B cell (primary cell): ENCODE results near the gene CBL. TPM values are rescaled to one million over a fixed set of nuclear protein-coding genes. Genes with fewer than 3 reads are reported as not detected.

ENCODE experiments used
- ATAC-seq: fragments of 200-7000 bp; cut with Tn5 transposase; one replicate; pipeline ENCODE4 v1.10.0; 2021; ENCODE audit warnings: low read depth, mild to moderate bottlenecking, moderate number of reproducible peaks, moderate library complexity
- CTCF ChIA-PET: fragments of 350-600 bp; sonication (Branson Sonifier 250); formaldehyde crosslinking; loops from one replicate; lab custom pipeline; 2021; ENCODE audit warnings: antibody characterized with exemption, inconsistent platforms; lab: Charles Lee
- POLR2A ChIA-PET: fragments of 350-600 bp; sonication (Branson Sonifier 250); formaldehyde crosslinking; loops from one replicate; lab custom pipeline; 2021; ENCODE audit warnings: antibody characterized with exemption; lab: Charles Lee
- DNase-seq: peaks from one replicate; pipeline ENCODE4 v3.0.0; 2013
- H2AFZ ChIP-seq: 2 replicates; pipeline ENCODE4 v1.6.1; 2012; ENCODE audit warnings: mild to moderate bottlenecking, low read depth, low read length; ENCODE audit not compliant: insufficient read depth, poor library complexity, severe bottlenecking
- H3K27ac ChIP-seq, 2 donors: 1 replicate in 1 of 2; 2 replicates in 1 of 2; pipeline ENCODE4 v1.5.1; 2012 to 2013; ENCODE audit warnings: low read length in 2 of 2, mild to moderate bottlenecking in 2 of 2, moderate library complexity in 1 of 2
- H3K27me3 ChIP-seq, 4 experiments: fragments of 200-600 bp in 1 of 4; sonication (generic) in 1 of 4; replicated peaks in 1 of 4; 1 replicate in 2 of 4; 2 replicates in 2 of 4; pipeline versions ENCODE4 v1.6.1 to v1.7.0; 2013 to 2016; ENCODE audit warnings: low read length in 3 of 4, mild to moderate bottlenecking in 2 of 4, mixed read lengths in 1 of 4, moderate library complexity in 1 of 4; ENCODE audit not compliant: insufficient read depth in 4 of 4, control insufficient read depth in 3 of 4; ENCODE audit errors: control extremely low read depth in 1 of 4
- H3K36me3 ChIP-seq, 2 experiments: replicated peaks in 1 of 2; 1 replicate in 1 of 2; 2 replicates in 1 of 2; pipeline versions ENCODE4 v1.6.1 to v1.7.1; 2013; ENCODE audit warnings: low read length in 1 of 2; ENCODE audit not compliant: insufficient read depth in 2 of 2, control insufficient read depth in 1 of 2; ENCODE audit errors: control extremely low read depth in 1 of 2, extremely low read depth in 1 of 2
- H3K4me1 ChIP-seq, 2 donors: fragments of 200-600 bp in 1 of 2; sonication (generic) in 1 of 2; 1 replicate in 1 of 2; 2 replicates in 1 of 2; pipeline versions ENCODE4 v1.5.1 to v1.6.1; 2013 to 2017; ENCODE audit warnings: low read length in 2 of 2; ENCODE audit not compliant: control insufficient read depth in 2 of 2, insufficient read depth in 2 of 2
- H3K4me2 ChIP-seq: replicated peaks from 2 replicates; pipeline ENCODE3; 2012; ENCODE audit warnings: mild to moderate bottlenecking, low read depth, low read length; ENCODE audit not compliant: poor library complexity, severe bottlenecking
- H3K4me3 ChIP-seq, 5 experiments: fragments of 200-600 bp in 1 of 5; sonication (generic) in 1 of 5; 1 replicate in 3 of 5; 2 replicates in 2 of 5; pipeline versions ENCODE4 v1.5.1 to v1.7.0; 2011 to 2016; ENCODE audit warnings: low read length in 4 of 5, mild to moderate bottlenecking in 4 of 5, low read depth in 2 of 5, control low read depth in 1 of 5, moderate library complexity in 1 of 5; ENCODE audit not compliant: insufficient read depth in 1 of 5; ENCODE audit errors: control extremely low read depth in 1 of 5, extremely low read depth in 1 of 5
- H3K79me2 ChIP-seq: fragments of 200-600 bp; sonication (generic); one replicate; pipeline ENCODE4 v1.6.0; 2016; ENCODE audit warnings: low read length; ENCODE audit not compliant: control insufficient read depth, insufficient read depth
- H3K9ac ChIP-seq: fragments of 200-600 bp; sonication (generic); 2 replicates; pipeline ENCODE4 v1.6.1; 2017; ENCODE audit warnings: mild to moderate bottlenecking, low read length, moderate library complexity
- H3K9me3 ChIP-seq, 3 donors: one replicate each; pipeline versions ENCODE4 v1.6.1 to v1.7.1; 2013; ENCODE audit warnings: low read length in 2 of 3; ENCODE audit not compliant: control insufficient read depth in 2 of 3, insufficient read depth in 1 of 3; ENCODE audit errors: control extremely low read depth in 1 of 3
- H4K20me1 ChIP-seq: 2 replicates; pipeline ENCODE4 v1.6.0; 2012; ENCODE audit warnings: mild to moderate bottlenecking, low read length; ENCODE audit not compliant: insufficient read depth, control insufficient read depth, poor library complexity, severe bottlenecking
- H3K27ac Mint-ChIP-seq: one replicate; pipeline ENCODE4 v1.8.0; 2021; ENCODE audit warnings: mixed read lengths
- H3K27me3 Mint-ChIP-seq: one replicate; pipeline ENCODE4 v1.8.0; 2021; ENCODE audit warnings: mixed read lengths
- H3K4me1 Mint-ChIP-seq: one replicate; pipeline ENCODE4 v1.8.0; 2021; ENCODE audit warnings: mixed read lengths
- H3K4me3 Mint-ChIP-seq: one replicate; pipeline ENCODE4 v1.8.0; 2021; ENCODE audit warnings: mixed read lengths
- H3K9me3 Mint-ChIP-seq: one replicate; pipeline ENCODE4 v1.8.0; 2022; ENCODE audit warnings: mixed read lengths; ENCODE audit not compliant: insufficient read depth
- CTCF ChIP-seq: fragments of 200-600 bp; IDR thresholded peaks from one replicate; pipeline ENCODE4 v1.8.0; 2022; ENCODE audit warnings: antibody characterized with exemption, mild to moderate bottlenecking
- EZH2 ChIP-seq: IDR thresholded peaks from 2 replicates; pipeline ENCODE4 v1.6.1; 2012; ENCODE audit warnings: borderline replicate concordance, low read depth, mild to moderate bottlenecking, moderate library complexity, low read length; ENCODE audit not compliant: insufficient read depth, poor library complexity, severe bottlenecking
- WGBS: methylation state at CpG from one replicate; pipeline ENCODE4 v1.1.5; 2013; ENCODE audit warnings: missing lambda C conversion rate; ENCODE audit not compliant: insufficient coverage; 5-methylcytosine and 5-hydroxymethylcytosine counted together
- intact Hi-C: fragments of 100-400 bp; cut with micrococcal nuclease; formaldehyde crosslinking; loops from one replicate; pipeline ENCODE4 v1.10.0; 2022
- polyA plus RNA-seq: library from polyadenylated mRNA; depleted of rRNA; stranded (reverse); fragments of >200 nt; gene quantifications from 2 replicates; pipeline ENCODE4 v1.2.3, GENCODE V29; 2012
- total RNA-seq, 2 donors: library from RNA; stranded (reverse); fragments of 120-200 nt in 1 of 2; gene quantifications; 1 replicate in 1 of 2; 2 replicates in 1 of 2; pipeline versions ENCODE4 v1.2.3 to v1.2.4, GENCODE V29; 2013 to 2022

Gene CBL
- total and polyA plus RNA-seq, 2 donors (not counting 1 experiment from before 2014, with no cell fraction given), result 11.7 to 35.2 TPM

GRCh38 chr11:119194811-119195440 lies 11.2 kb upstream of the CBL start:
- 80% methylated on average over 3 of the region's 7 CpGs for WGBS
- POLR2A ChIA-PET, result interaction anchor here (0.7 kb wide), 1 partner anchor 158 kb away, joined by 5 read pairs; no protein-coding TSS in a partner anchor

More at GRCh38 chr11:119194811-119195440, 11.2 kb upstream of the CBL start:
- Histone ChIP-seq H3K9ac (no peak overlapping the region), H3K4me2 (no peak overlapping the region), H3K27ac (no peak overlapping the region), H3K27me3 (no peaks in the 10 kb centered on the region), H3K9me3 (no peaks in the 10 kb centered on the region), H4K20me1 (no peaks in the 10 kb centered on the region), H3K4me3 (no peak overlapping the region), H3K79me2 (no peaks in the 10 kb centered on the region), H3K4me1 (no peaks in the 10 kb centered on the region), H2AFZ (no peak overlapping the region), H3K36me3 (no peaks in the 10 kb centered on the region)
- intact Hi-C loops, result loop anchor here (5.0 kb wide), 1 partner anchor 503 kb away; no protein-coding TSS in a partner anchor
- H3K4me3 Mint-ChIP-seq, result no peak overlapping the region
- H3K4me1 Mint-ChIP-seq, result no peaks in the 10 kb centered on the region
- H3K27ac Mint-ChIP-seq, result no peak overlapping the region
- ATAC-seq (no peak), DNase-seq (no peak)
- H3K9me3 Mint-ChIP-seq, result no peaks in the 10 kb centered on the region
- peaks cover 5% of the 10 kb centered on the region for H3K27me3 Mint-ChIP-seq
- no peak for TF ChIP-seq EZH2
- TF ChIP-seq CTCF, result no peak
- CTCF ChIA-PET, result interaction anchor here (1.2 to 4.8 kb wide), 7 partner anchors 9 to 129 kb away, joined by 3 to 33 read pairs (median 6); partner anchors contain the start of genes CBL and NLRX1
